GM23338 (cell line): Measurements from ENCODE around the gene NPW. TPM values are rescaled to one million over a fixed set of nuclear protein-coding genes. Genes with fewer than 3 reads are reported as not detected.

Experiments used
- ATAC-seq: fragments of 200-7000 bp; cut with Tn5 transposase; 3 replicates; pipeline ENCODE4 v1.9.1; 2020
- DNase-seq: peaks from one replicate; pipeline ENCODE4 v3.0.0-alpha.2; 2015; ENCODE audit warnings: low spot score
- H2AFZ ChIP-seq: fragments of 200-600 bp; sonication (generic); 2 replicates; pipeline ENCODE4 v1.8.0; 2016; ENCODE audit warnings: antibody characterized with exemption, mild to moderate bottlenecking, moderate library complexity
- H3F3A ChIP-seq: fragments of 200-600 bp; sonication (generic); replicated peaks from 2 replicates; pipeline ENCODE4 v1.8.0; 2017; ENCODE audit warnings: antibody characterized with exemption, mixed run types, low read depth
- H3K27ac ChIP-seq: fragments of 200-600 bp; sonication (generic); 2 replicates; pipeline ENCODE4 v1.6.1; 2016; ENCODE audit warnings: low read depth
- H3K27me3 ChIP-seq: fragments of 200-600 bp; sonication (generic); 2 replicates; pipeline ENCODE4 v1.8.0; 2016; ENCODE audit warnings: mild to moderate bottlenecking, mixed run types, moderate library complexity; ENCODE audit not compliant: insufficient read depth
- H3K36me3 ChIP-seq: fragments of 200-600 bp; sonication (generic); 2 replicates; pipeline ENCODE4 v1.8.0; 2016; ENCODE audit warnings: mild to moderate bottlenecking; ENCODE audit not compliant: insufficient read depth
- H3K4me1 ChIP-seq: fragments of 200-600 bp; sonication (generic); 2 replicates; pipeline ENCODE4 v1.8.0; 2016; ENCODE audit warnings: mild to moderate bottlenecking, moderate library complexity; ENCODE audit not compliant: insufficient read depth
- H3K4me2 ChIP-seq: fragments of 200-600 bp; sonication (generic); 2 replicates; pipeline ENCODE4 v1.7.1; 2017; ENCODE audit warnings: mixed run types
- H3K4me3 ChIP-seq: fragments of 200-600 bp; sonication (generic); 2 replicates; pipeline ENCODE4 v1.6.1; 2016; ENCODE audit warnings: mixed run types
- H3K79me2 ChIP-seq: fragments of 200-600 bp; sonication (generic); replicated peaks from 2 replicates; pipeline ENCODE4 v1.8.0; 2017; ENCODE audit warnings: mild to moderate bottlenecking; ENCODE audit not compliant: insufficient read depth
- H3K9me2 ChIP-seq: fragments of 200-600 bp; sonication (generic); 2 replicates; pipeline ENCODE4 v1.8.0; 2017; ENCODE audit not compliant: insufficient read depth
- H4K20me1 ChIP-seq: fragments of 200-600 bp; sonication (generic); replicated peaks from 2 replicates; pipeline ENCODE4 v1.8.0; 2017; ENCODE audit warnings: mild to moderate bottlenecking; ENCODE audit not compliant: insufficient read depth
- H3K27ac Mint-ChIP-seq: 2 replicates; pipeline ENCODE4 v1.8.0; 2020; ENCODE audit warnings: inconsistent platforms, mild to moderate bottlenecking, moderate library complexity, mixed read lengths
- H3K27me3 Mint-ChIP-seq: 3 replicates; pipeline ENCODE4 v1.8.0; 2022; ENCODE audit warnings: low read depth, mild to moderate bottlenecking, moderate library complexity, mixed read lengths, inconsistent platforms; ENCODE audit not compliant: insufficient read depth, poor library complexity
- H3K36me3 Mint-ChIP-seq: 3 replicates; pipeline ENCODE4 v1.8.0; 2021; ENCODE audit warnings: low read depth, mild to moderate bottlenecking, inconsistent platforms, moderate library complexity, mixed read lengths
- H3K4me1 Mint-ChIP-seq: 3 replicates; pipeline ENCODE4 v1.8.0; 2020; ENCODE audit warnings: mild to moderate bottlenecking, inconsistent platforms, mixed read lengths
- H3K4me3 Mint-ChIP-seq: 3 replicates; pipeline ENCODE4 v1.8.0; 2021; ENCODE audit warnings: moderate library complexity, mild to moderate bottlenecking, inconsistent platforms, mixed read lengths
- H3K9me3 Mint-ChIP-seq: 3 replicates; pipeline ENCODE4 v1.8.0; 2020; ENCODE audit warnings: moderate library complexity, mild to moderate bottlenecking, inconsistent platforms, mixed read lengths
- CREB1 ChIP-seq: fragments of 250-450 bp; sonication (Bioruptor Pico); IDR thresholded peaks from 2 replicates; pipeline ENCODE4 v1.5.0; 2020; ENCODE audit warnings: low read depth, mild to moderate bottlenecking, moderate library complexity
- EZH2phosphoT487 ChIP-seq: fragments of 200-600 bp; sonication (generic); IDR thresholded peaks from one replicate; pipeline ENCODE4 v1.8.1; 2018; ENCODE audit warnings: antibody characterized with exemption; ENCODE audit not compliant: unreplicated experiment
- JUNB ChIP-seq: IDR thresholded peaks from one replicate; pipeline ENCODE4 v1.6.1; 2016; ENCODE audit warnings: antibody characterized with exemption; ENCODE audit not compliant: unreplicated experiment
- STAT1 ChIP-seq: IDR thresholded peaks from one replicate; pipeline ENCODE4 v1.6.1; 2016; ENCODE audit warnings: antibody characterized with exemption; ENCODE audit not compliant: unreplicated experiment
- polyA plus RNA-seq: library from polyadenylated mRNA; unstranded; fragments of >200 nt; fragmentation: Nextera tagmentation; extraction: Ambion mirVana; gene quantifications from 2 replicates; pipeline ENCODE4 v1.2.1, GENCODE V29; 2016
- total RNA-seq: library from RNA; depleted of rRNA; stranded (reverse); fragments of >200 nt; shearing (Covaris generic); gene quantifications from 2 replicates; pipeline ENCODE4 v1.2.3, GENCODE V29; 2014
- TF ChIP-seq, protein P1 (sequence below): fragments of 250-450 bp; sonication (Bioruptor Pico); IDR thresholded peaks from 2 replicates; pipeline ENCODE4 v1.5.0; 2020; ENCODE audit warnings: mild to moderate bottlenecking, moderate library complexity
- TF ChIP-seq, protein P2 (sequence below): IDR thresholded peaks from 2 replicates; pipeline ENCODE4 v1.6.1; 2016; ENCODE audit warnings: antibody characterized with exemption

The NPW gene
- total and polyA plus RNA-seq, 2 experiments from 2014 or later, result 4.5 to 37.6 TPM

DNA sequence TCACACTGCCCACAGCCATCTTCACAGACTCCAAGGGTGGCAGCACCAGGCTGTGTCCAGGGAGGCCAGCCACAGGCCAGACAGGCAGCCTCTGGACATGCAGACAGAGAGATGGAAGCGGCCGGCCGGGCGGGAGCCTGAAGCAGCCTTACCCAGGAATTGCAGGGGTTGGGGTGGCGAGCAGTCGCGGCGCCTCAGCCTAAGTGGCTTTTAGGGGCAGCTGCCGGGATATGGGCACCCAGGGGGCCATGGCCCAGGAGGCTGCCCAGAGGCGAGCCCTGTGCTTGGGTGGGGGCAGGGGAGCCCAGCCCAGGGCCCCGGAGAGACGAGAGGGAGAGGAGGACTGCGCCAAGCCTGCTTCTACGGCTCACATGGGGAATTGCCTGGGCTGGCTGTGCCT, 5.7 kb downstream of the NPW start (continued):
- TF ChIP-seq, protein P1, sequence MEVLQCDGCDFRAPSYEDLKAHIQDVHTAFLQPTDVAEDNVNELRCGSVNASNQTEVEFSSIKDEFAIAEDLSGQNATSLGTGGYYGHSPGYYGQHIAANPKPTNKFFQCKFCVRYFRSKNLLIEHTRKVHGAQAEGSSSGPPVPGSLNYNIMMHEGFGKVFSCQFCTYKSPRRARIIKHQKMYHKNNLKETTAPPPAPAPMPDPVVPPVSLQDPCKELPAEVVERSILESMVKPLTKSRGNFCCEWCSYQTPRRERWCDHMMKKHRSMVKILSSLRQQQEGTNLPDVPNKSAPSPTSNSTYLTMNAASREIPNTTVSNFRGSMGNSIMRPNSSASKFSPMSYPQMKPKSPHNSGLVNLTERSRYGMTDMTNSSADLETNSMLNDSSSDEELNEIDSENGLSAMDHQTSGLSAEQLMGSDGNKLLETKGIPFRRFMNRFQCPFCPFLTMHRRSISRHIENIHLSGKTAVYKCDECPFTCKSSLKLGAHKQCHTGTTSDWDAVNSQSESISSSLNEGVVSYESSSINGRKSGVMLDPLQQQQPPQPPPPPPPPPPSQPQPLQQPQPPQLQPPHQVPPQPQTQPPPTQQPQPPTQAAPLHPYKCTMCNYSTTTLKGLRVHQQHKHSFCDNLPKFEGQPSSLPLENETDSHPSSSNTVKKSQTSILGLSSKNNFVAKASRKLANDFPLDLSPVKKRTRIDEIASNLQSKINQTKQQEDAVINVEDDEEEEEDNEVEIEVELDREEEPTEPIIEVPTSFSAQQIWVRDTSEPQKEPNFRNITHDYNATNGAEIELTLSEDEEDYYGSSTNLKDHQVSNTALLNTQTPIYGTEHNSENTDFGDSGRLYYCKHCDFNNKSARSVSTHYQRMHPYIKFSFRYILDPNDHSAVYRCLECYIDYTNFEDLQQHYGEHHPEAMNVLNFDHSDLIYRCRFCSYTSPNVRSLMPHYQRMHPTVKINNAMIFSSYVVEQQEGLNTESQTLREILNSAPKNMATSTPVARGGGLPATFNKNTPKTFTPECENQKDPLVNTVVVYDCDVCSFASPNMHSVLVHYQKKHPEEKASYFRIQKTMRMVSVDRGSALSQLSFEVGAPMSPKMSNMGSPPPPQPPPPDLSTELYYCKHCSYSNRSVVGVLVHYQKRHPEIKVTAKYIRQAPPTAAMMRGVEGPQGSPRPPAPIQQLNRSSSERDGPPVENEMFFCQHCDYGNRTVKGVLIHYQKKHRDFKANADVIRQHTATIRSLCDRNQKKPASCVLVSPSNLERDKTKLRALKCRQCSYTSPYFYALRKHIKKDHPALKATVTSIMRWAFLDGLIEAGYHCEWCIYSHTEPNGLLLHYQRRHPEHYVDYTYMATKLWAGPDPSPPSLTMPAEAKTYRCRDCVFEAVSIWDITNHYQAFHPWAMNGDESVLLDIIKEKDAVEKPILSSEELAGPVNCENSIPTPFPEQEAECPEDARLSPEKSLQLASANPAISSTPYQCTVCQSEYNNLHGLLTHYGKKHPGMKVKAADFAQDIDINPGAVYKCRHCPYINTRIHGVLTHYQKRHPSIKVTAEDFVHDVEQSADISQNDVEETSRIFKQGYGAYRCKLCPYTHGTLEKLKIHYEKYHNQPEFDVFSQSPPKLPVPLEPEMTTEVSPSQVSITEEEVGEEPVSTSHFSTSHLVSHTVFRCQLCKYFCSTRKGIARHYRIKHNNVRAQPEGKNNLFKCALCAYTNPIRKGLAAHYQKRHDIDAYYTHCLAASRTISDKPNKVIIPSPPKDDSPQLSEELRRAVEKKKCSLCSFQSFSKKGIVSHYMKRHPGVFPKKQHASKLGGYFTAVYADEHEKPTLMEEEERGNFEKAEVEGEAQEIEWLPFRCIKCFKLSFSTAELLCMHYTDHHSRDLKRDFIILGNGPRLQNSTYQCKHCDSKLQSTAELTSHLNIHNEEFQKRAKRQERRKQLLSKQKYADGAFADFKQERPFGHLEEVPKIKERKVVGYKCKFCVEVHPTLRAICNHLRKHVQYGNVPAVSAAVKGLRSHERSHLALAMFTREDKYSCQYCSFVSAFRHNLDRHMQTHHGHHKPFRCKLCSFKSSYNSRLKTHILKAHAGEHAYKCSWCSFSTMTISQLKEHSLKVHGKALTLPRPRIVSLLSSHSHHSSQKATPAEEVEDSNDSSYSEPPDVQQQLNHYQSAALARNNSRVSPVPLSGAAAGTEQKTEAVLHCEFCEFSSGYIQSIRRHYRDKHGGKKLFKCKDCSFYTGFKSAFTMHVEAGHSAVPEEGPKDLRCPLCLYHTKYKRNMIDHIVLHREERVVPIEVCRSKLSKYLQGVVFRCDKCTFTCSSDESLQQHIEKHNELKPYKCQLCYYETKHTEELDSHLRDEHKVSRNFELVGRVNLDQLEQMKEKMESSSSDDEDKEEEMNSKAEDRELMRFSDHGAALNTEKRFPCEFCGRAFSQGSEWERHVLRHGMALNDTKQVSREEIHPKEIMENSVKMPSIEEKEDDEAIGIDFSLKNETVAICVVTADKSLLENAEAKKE, result no peak

DNA sequence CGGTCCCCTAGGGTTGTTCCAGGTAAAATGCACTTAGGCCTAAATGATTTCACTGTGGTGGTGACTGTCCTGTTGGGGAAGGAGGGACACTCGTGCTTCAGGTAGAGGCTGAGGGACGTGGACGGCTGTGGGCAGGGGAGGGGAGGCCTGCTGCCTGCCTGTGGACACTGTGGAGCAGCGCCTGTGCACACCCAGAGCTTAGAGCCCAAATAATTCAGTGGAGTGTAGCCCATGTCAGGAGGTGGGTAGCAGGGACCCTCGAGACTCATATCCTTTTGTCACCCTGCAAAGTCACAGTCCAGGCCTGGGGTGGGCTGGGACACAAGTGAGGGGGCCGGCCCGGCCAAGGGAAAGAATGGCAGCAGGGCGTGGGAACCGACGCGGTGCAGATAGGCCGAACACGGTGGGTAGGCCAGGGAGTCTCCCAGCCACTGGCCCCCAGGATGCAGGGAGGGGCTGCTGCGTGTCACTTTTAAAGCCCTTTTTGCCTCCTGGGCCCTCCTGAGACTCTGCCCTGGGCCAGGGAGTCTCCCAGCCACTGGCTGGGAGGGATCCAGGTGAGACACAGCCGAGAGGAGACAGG, 6.4 kb downstream of the NPW start:
- H3K4me1 ChIP-seq, result no peaks in the 10 kb centered on the region; the same call in 1 of the 2 replicates
- H3K4me3 ChIP-seq, result peak overlapping the region; percentile 46
- Mint-ChIP-seq H3K9me3 (no peaks in the 10 kb centered on the region), H3K4me3 (peak overlapping the region; percentile 56; the same call in 2 of the 3 replicates), H3K4me1 (peaks cover 12% of the 10 kb centered on the region), H3K27me3 (peaks cover 28% of the 10 kb centered on the region), H3K36me3 (peaks cover 3% of the 10 kb centered on the region; the same call in 1 of the 3 replicates), H3K27ac (no peak overlapping the region)
- no peak for ATAC-seq
- H3K4me2 ChIP-seq, result peak overlapping the region; percentile 73; the same call in 1 of the 2 replicates
- H3K27ac ChIP-seq, result no peak overlapping the region
- H3K9me2 ChIP-seq, result no peaks in the 10 kb centered on the region
- H3K79me2 ChIP-seq, result no peaks in the 10 kb centered on the region
- no peak overlapping the region for H2AFZ ChIP-seq
- DNase-seq, result no peak
- peaks cover 5% of the 10 kb centered on the region for H3F3A ChIP-seq
- no peak for TF ChIP-seq JUNB
- no peak for TF ChIP-seq CREB1 (CRISPR knock-in tag)
- TF ChIP-seq, protein P2, sequence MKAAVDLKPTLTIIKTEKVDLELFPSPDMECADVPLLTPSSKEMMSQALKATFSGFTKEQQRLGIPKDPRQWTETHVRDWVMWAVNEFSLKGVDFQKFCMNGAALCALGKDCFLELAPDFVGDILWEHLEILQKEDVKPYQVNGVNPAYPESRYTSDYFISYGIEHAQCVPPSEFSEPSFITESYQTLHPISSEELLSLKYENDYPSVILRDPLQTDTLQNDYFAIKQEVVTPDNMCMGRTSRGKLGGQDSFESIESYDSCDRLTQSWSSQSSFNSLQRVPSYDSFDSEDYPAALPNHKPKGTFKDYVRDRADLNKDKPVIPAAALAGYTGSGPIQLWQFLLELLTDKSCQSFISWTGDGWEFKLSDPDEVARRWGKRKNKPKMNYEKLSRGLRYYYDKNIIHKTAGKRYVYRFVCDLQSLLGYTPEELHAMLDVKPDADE, result no peak
- TF ChIP-seq, protein P1, result no peak
- no peak for TF ChIP-seq EZH2phosphoT487
- no peak for TF ChIP-seq STAT1
- H3K36me3 ChIP-seq, result no peaks in the 10 kb centered on the region
- H3K27me3 ChIP-seq, result peaks cover 48% of the 10 kb centered on the region
- H4K20me1 ChIP-seq, result no peaks in the 10 kb centered on the region
